ENCODE data around the gene OR4C16.

The OR4C16 gene

GRCh38 chr11:55571828-55572227 lies at the start of gene OR4C16:
Gene OR4C16 (plus strand): TSS chr11:55572128. CDS start chr11:55572128, 0 bp downstream.
- no peak for DNase-seq

- DNase-seq = no peak
These were observed 17.8 kb upstream of the OR4C16 start, which contains the start of gene OR4C15 for GRCh38 chr11:55554169-55554568. Gene OR4C15 (plus strand): TSS chr11:55554469. CDS start chr11:55554469, 0 bp downstream.

- no peak for DNase-seq
These were observed 620 bp downstream of the OR4C16 start for GRCh38 chr11:55572548-55572947.

GRCh38 chr11:55607545-55607944 lies 35.6 kb downstream of the OR4C16 start, which contains the start of gene OR4C11:
Gene OR4C11 (minus strand): TSS chr11:55607645. CDS start chr11:55604373, 3,272 bp downstream.
- no peak for DNase-seq
